HG02798 (cell line): ENCODE data around the gene RBM27.
"Not testable (repeated sequence)": the region's sequence is repeated elsewhere in the genome, so short reads cannot be mapped to it uniquely, and the experiment has no call there.

ENCODE experiments used
- ATAC-seq: cut with Tn5 transposase; IDR thresholded peaks from one replicate; pipeline ENCODE4 v1.9.1; 2021; ENCODE audit warnings: mild to moderate bottlenecking; ENCODE audit not compliant: unreplicated experiment, poor library complexity

The RBM27 gene

DNA sequence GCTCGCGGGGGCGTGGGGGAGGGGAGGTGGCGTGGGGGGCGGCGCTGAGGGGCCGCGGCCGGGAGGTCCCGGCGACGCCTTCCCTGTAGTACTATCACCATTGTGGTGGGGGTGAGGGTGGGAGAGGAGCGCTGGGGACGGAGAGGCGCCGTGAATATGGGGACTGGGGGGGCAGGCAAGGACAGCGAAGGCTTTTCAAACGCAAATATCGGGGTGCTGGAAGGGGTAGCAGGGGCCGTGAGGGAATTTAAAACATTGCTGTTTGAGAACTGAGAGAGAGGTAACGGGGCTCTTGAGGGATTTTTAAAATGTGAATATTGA, 427 bp downstream of the RBM27 start:
- ATAC-seq = no peak

DNA sequence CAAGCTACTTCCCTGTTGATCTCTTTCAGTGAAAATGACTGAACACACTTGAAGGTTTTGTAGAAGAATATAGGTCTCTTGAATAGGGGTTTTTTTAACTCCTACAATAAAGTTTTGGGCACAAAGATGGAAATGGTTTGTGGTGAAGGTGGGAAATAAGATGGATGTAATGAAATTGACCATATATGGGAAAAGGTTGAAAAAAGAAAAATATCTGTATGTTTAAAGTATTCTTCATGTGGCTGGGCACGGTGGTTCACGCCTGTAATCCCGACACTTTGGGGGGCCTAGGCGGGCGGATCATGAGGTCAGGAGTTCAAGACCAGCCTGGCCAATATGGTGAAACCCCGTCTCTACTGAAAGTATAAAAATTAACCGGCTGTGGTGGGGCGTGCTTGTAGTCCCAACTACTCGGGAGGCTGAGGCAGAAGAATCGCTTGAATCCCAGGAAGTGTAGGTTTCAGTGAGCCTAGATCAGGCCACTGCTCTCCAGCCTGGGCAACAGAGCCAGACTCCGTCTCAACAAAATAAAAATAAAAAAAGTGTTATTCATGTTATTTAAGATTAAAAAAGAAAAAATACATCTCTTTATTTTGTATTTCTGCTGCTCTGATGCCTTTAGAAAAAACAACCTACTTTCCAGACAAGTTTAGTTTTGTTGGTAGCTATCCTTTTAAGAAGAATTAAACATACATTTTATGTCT, 2.2 kb downstream of the RBM27 start:
- ATAC-seq = no peak

- no peak for ATAC-seq
Observed at GRCh38 chr5:146206257-146206656, 2.9 kb downstream of the RBM27 start.

- ATAC-seq = no peak
Observed at GRCh38 chr5:146208916-146209522, 5.6 kb downstream of the RBM27 start.

- ATAC-seq = no peak
Observed at GRCh38 chr5:146209714-146210113, 6.3 kb downstream of the RBM27 start.

GRCh38 chr5:146210810-146211209, 7.4 kb downstream of the RBM27 start:
- not testable (repeated sequence) for ATAC-seq

DNA sequence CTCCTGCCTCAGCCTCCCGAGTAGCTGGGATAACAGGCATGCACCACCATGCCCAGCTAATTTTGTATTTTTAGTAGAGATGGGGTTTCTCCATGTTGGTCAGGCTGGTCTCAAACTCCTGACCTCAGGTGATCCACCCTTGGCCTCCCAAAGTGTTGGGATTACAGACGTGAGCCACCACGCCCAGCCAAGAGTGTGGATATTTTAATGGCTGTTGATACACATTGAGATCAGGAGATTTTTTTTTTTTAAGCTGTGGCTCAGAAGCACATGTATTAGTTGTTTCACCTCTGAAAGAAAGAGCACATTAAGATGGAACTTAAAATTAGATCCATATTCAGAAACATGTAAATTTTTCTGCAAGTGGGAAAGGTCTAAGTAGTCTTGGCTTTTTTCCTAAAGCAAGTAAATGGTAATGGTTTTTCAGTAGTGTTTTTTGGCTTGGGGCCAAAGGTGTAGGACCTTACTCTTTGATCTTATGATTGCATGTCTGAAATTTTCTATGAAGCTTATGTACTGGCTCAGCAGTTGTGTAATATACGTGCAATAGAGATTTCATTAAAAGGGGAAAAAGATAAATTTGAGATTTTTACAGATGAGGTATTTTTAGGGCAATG, 9.9 kb downstream of the RBM27 start:
- no peak for ATAC-seq

DNA sequence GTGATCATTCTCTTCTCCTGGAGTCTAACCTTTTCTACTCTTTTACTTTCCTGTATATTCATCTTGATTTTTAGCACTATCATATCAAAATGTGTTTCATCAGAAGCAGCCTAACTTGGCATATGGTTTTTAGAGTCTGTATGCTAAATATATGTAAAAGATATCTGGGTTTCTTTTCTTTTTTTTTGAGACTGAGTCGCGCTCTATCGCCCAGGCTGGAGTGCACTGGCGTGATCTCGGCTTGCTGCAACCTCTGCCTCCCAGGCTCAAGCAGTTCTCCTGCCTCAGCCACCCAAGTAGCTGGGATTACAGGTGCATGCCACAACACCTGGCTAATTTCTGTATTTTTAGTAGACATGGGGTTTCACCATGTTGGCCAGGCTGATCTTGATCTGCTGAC, 11.5 kb downstream of the RBM27 start:
- ATAC-seq = not testable (repeated sequence)

GRCh38 chr5:146218168-146218567, 14.8 kb downstream of the RBM27 start:
- ATAC-seq = no peak

- no peak for ATAC-seq
Observed at GRCh38 chr5:146219243-146219642, 15.8 kb downstream of the RBM27 start.

DNA sequence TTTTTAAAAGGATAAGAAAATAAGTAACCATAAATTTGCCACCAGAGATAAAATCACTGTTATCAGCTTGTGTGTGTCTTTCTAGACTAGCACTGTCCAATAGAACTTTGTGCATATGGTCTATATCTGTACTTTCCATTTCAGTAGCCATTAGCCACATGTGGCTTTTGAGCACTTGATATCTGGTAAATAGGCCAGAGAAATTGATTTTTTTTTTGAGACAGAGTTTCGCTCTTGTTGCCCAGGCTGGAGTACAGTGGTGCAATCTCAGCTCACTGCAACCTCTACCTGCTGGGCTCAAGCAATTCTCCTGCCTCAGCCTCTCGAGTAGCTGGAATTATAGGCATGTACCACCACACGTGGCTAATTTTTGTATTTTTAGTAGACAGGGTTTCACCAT, 17.8 kb downstream of the RBM27 start:
- no peak for ATAC-seq

- ATAC-seq = no peak
Observed at GRCh38 chr5:146222005-146222404, 18.6 kb downstream of the RBM27 start.

DNA sequence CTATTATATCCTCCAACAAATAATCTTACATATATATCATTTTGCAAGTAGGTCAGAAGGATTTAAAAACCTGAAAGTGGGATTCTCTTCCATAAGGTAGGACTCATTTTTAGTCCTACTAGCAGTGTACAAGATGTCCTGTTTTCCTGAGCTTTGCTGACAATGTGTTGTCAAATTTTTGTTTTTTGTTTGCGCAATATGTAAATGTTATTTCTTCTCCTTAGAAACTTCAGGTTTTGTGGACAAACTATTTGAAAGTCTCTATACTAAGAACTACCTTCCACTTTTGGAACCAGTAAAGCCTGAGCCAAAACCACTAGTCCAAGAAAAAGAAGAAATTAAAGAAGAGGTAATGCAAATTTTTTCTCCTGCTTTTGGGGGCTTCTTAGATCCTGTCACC, 19.8 kb downstream of the RBM27 start:
- ATAC-seq = no peak

DNA sequence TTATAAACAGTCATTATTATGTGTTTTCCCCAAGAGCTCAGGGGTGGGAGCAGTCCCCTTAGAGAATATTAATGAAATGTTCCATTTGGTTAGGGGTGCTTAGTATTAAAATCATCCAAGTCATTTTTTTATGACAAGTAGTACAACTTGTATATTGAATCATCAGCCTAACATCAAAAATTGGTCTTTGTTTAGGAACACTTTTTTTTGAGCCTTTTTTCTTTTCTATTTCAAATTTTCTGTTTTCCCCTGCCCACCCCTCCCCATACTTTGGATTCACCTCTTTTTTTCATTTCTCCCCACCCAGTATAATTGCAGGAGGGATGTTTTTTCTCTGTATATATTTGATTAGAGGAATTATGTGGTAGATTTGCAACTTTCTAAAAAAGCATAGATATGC, 25.8 kb downstream of the RBM27 start:
- ATAC-seq = no peak

DNA sequence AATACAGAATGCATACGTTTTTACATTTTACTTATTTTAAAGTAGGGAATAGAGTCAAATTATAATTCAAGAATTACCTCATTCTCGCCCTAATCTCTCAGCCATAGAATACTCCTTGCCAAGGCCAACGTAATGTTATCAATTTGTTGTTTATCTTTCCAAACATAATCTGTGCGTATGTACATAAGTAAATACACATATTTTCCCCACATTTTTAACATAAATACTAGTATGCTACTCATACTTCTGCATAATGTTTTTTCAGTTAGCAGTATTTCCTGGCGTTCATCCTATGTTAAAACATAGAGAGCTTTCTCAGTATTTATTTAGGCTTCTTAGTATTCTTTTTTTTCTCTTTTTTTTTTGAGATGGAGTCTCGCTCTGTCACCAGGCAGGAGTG, 28.8 kb downstream of the RBM27 start:
- ATAC-seq = no peak

GRCh38 chr5:146233441-146233840, 30.0 kb downstream of the RBM27 start:
- ATAC-seq = no peak

GRCh38 chr5:146238973-146239372, 35.6 kb downstream of the RBM27 start:
- peak; percentile 70 for ATAC-seq

DNA sequence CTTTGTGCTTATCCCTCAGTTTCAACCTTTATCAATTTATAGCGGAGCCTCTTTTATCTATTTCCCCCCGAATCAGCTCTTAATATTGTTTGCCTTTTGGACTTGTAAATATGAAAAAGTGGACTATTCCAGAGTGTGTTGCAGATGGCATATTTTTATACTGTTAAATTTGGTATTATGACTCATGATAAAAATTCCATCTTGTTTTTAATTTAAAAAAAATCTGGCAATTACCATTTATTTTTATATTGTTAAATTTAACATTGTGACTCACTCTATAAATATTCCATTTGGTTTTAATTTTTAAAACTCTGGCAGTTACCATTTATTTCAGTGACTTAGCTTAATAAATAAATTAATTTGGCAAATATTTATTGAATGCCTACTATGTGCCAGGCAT, 37.5 kb downstream of the RBM27 start:
- ATAC-seq = no peak

DNA sequence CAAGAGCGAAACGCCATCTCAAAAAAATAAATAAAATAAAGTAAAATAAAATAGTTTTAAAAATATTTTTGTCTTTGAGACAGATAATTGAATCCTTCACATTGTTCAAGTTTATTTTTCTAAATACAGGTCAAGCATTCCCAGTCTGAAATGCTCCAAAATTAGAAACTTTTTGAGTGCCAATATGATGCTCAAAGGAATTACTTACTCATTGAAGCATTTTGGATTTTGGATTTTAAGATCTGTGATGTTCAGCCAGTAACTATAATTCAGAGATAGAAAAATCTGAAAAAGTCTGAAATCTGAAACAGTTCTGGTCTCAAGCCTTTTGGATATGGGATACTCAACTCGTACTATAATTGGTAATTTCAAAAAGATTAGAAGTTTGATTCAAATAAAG, 39.8 kb downstream of the RBM27 start:
- no peak for ATAC-seq

DNA sequence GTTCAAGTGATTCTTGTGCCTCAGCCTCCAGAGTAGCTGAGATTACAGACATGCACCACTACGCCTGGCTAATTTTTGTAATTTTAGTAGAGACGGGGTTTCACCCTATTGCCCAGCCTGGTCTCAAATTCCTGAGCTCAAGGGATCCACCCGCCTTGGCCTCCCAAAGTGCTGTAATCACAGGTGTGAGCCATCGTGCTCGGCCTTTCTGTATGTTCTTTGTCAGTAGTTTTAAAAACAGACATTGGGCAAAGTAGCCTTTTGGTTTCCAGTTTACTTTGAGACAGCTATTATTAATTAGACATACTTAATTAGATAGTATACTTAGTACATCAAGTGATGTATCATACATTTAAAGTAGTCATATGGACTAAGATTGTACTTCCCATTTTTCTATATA, 45.2 kb downstream of the RBM27 start:
- ATAC-seq = no peak

- peak; percentile 42 for ATAC-seq
Observed at GRCh38 chr5:146249801-146250200, 46.4 kb downstream of the RBM27 start.
